HG02885 (cell line): ENCODE data around the gene ASXL3.

Experiments
- ATAC-seq: cut with Tn5 transposase; IDR thresholded peaks from one replicate; pipeline ENCODE4 v1.9.1; 2021; ENCODE audit warnings: mild to moderate bottlenecking; ENCODE audit not compliant: unreplicated experiment, poor library complexity

The ASXL3 gene

DNA sequence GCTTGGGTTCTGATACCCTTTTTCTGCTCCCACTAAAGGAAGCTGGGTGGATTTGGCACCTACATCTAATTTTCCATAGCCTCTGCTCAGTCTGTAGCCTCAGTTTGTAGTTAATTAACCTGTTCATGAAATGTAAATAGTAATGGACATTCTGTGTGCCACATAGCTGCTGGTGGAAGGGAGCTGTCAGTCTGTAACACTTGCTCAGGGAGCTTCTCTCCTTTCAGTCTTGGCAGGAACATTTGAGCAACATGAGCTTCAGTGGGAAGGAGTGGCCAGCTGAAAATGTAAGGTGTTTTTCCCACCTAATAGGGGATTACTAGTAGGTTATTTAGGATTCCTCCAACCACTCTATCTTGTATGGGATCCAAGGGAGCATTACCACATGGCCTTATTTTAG lies 203.4 kb downstream of the ASXL3 start:
- no peak for ATAC-seq
